Measurements from ENCODE around the gene OTUD3.
"Not testable (repeated sequence)": the region's sequence is repeated elsewhere in the genome, so short reads cannot be mapped to it uniquely, and the experiment has no call there.

OTUD3 gene

GRCh38 chr1:19909971-19910370 lies 27.8 kb downstream of the OTUD3 start:
- no peak for DNase-seq (ENCODE audit: low read depth in 1 of 2, low spot score in 1 of 2)

GRCh38 chr1:19910650-19911049 lies 28.5 kb downstream of the OTUD3 start:
- DNase-seq (ENCODE audit: low read depth in 1 of 2, low spot score in 1 of 2) = no peak

- DNase-seq (ENCODE audit: low read depth in 1 of 2, low spot score in 1 of 2) = peak; percentile 77 to 80
Measured at GRCh38 chr1:19918057-19918456, 35.9 kb downstream of the OTUD3 start.

- DNase-seq (ENCODE audit: low read depth in 1 of 2, low spot score in 1 of 2) = no peak
Measured at GRCh38 chr1:19920132-19920710, 38.0 kb downstream of the OTUD3 start.

GRCh38 chr1:19921310-19921709 lies 39.1 kb downstream of the OTUD3 start:
- DNase-seq (ENCODE audit: low read depth in 1 of 2, low spot score in 1 of 2) = no peak

GRCh38 chr1:19922015-19922688 lies 40.0 kb downstream of the OTUD3 start:
- no peak for DNase-seq (ENCODE audit: low read depth in 1 of 2, low spot score in 1 of 2)

- no peak for DNase-seq (ENCODE audit: low read depth in 1 of 2, low spot score in 1 of 2)
Measured at GRCh38 chr1:19923137-19923952, 41.1 kb downstream of the OTUD3 start, which contains the start of gene PLA2G2E. TSS of gene PLA2G2E (minus strand) at chr1:19923617. CDS start at chr1:19923559, 58 bp downstream.

GRCh38 chr1:19923953-19924346 lies 41.8 kb downstream of the OTUD3 start:
- DNase-seq (ENCODE audit: low read depth in 1 of 2, low spot score in 1 of 2) = no peak

- no peak for DNase-seq (ENCODE audit: low read depth in 1 of 2, low spot score in 1 of 2)
Measured at GRCh38 chr1:19925342-19926070, 43.3 kb downstream of the OTUD3 start.

GRCh38 chr1:19926296-19927129 lies 44.3 kb downstream of the OTUD3 start:
- DNase-seq (ENCODE audit: low read depth in 1 of 2, low spot score in 1 of 2) = no peak

- not testable (repeated sequence) for DNase-seq (ENCODE audit: low read depth in 1 of 2, low spot score in 1 of 2)
Measured at GRCh38 chr1:19927130-19927421, 44.9 kb downstream of the OTUD3 start.

- DNase-seq (ENCODE audit: low read depth in 1 of 2, low spot score in 1 of 2) = no peak
Measured at GRCh38 chr1:19932866-19933265, 50.7 kb downstream of the OTUD3 start.

- DNase-seq (ENCODE audit: low read depth in 1 of 2, low spot score in 1 of 2) = no peak
Measured at GRCh38 chr1:19934336-19934735, 52.1 kb downstream of the OTUD3 start.

GRCh38 chr1:19936061-19936750 lies 54.0 kb downstream of the OTUD3 start:
- no peak for DNase-seq (ENCODE audit: low read depth in 1 of 2, low spot score in 1 of 2)

- DNase-seq (ENCODE audit: low read depth in 1 of 2, low spot score in 1 of 2) = no peak
Measured at GRCh38 chr1:19938472-19938871, 56.3 kb downstream of the OTUD3 start.

GRCh38 chr1:19940486-19941205 lies 58.5 kb downstream of the OTUD3 start:
- no peak for DNase-seq (ENCODE audit: low read depth in 1 of 2, low spot score in 1 of 2)

GRCh38 chr1:19941206-19941568 lies 59.0 kb downstream of the OTUD3 start:
- DNase-seq (ENCODE audit: low read depth in 1 of 2, low spot score in 1 of 2) = no peak

GRCh38 chr1:19942088-19942487 lies 59.9 kb downstream of the OTUD3 start:
- DNase-seq (ENCODE audit: low read depth in 1 of 2, low spot score in 1 of 2) = no peak

- no peak for DNase-seq (ENCODE audit: low read depth in 1 of 2, low spot score in 1 of 2)
Measured at GRCh38 chr1:19942657-19943056, 60.5 kb downstream of the OTUD3 start.

- no peak for DNase-seq (ENCODE audit: low read depth in 1 of 2, low spot score in 1 of 2)
Measured at GRCh38 chr1:19945914-19946313, 63.7 kb downstream of the OTUD3 start.
